ENCODE data around the gene CLINT1. TPM values are rescaled to one million over a fixed set of nuclear protein-coding genes. Genes with fewer than 3 reads are reported as not detected.

CLINT1 gene
- total and polyA plus RNA-seq, 12 donors = 15.1 to 54.7 (median 50.7) TPM

DNA sequence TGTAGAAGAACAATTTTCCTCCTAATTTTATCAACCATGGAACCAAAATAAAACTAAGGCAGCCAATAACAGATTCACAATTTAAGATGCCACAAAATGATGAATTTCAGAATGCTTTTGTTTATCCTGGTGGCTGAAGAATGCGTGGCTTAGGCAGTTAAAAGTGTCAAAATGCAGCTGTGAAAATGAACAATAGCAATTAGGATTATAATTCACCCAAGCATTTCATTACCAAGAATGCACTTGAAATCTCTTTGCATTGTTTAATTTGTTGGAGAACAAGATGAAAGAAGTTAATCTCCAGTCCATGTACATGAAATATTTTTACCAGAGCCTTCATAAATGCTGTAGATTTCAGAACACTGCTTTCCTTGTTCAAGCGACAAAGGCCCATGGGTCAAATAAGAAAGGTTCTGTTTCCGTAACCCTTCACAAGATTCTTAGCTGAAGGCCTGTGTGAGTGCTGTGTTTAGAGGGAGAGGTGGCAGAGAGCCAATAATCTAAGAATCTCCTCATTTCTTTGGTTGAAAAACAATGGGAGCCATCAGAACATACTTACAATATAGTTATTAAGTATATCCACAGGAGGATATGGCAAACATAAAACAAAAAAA lies 39.3 kb downstream of the CLINT1 start:
- intact Hi-C loops (cut with DNase I) = loop anchor here (2.0 to 10.0 kb wide), 15 partner anchors 35 to 1315 kb away; partner anchors contain the start of gene CLINT1 (in 3 of the 10)
- no peaks in the 10 kb centered on the region for H3K27me3 ChIP-seq
- peak in 6 of 8 donors; percentile 30 to 64 (median 54) for ATAC-seq
- no peak overlapping the region for H3K4me3 ChIP-seq
- TF ChIP-seq, protein P1, sequence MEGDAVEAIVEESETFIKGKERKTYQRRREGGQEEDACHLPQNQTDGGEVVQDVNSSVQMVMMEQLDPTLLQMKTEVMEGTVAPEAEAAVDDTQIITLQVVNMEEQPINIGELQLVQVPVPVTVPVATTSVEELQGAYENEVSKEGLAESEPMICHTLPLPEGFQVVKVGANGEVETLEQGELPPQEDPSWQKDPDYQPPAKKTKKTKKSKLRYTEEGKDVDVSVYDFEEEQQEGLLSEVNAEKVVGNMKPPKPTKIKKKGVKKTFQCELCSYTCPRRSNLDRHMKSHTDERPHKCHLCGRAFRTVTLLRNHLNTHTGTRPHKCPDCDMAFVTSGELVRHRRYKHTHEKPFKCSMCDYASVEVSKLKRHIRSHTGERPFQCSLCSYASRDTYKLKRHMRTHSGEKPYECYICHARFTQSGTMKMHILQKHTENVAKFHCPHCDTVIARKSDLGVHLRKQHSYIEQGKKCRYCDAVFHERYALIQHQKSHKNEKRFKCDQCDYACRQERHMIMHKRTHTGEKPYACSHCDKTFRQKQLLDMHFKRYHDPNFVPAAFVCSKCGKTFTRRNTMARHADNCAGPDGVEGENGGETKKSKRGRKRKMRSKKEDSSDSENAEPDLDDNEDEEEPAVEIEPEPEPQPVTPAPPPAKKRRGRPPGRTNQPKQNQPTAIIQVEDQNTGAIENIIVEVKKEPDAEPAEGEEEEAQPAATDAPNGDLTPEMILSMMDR (IDR thresholded peaks at IDR 0.05) = no peak
- peaks cover 0 to 61% (median 45%) of the 10 kb centered on the region in 9 donors for H3K4me1 ChIP-seq
- no peak for DNase-seq
- peaks cover 0 to 22% (median 0%) of the 10 kb centered on the region in 9 donors for H3K36me3 ChIP-seq
- peak overlapping the region in 5 of 10 donors; percentile 6 to 66 (median 28) for H3K27ac ChIP-seq
- 46 to 51% methylated on average over 3 of the region's 3 CpGs for WGBS, 2 donors
- peaks cover 0 to 4% (median 0%) of the 10 kb centered on the region in 11 donors for H3K9me3 ChIP-seq

DNA sequence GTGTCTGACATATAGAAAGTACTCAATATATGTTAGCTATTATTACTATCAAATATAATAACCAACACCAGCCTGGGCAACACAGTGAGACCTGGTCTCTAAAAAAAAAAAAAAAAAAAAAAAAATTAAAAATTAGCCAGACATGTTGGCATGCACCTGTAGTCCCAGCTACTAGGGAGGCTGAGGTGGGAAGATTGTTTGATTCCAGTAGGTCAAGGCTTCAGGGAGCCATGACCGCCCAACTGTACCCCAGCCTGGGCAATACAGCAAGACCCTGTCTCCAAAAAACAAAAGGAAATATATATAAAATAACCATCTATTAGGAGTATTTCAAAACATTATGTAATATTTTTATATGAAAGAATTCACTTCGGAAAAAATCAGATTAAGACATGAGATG lies 40.6 kb downstream of the CLINT1 start:
- DNase-seq (no peak), ATAC-seq (no peak)
- 96 to 97% methylated on average over 2 of the region's 2 CpGs for WGBS, 2 donors
- TF ChIP-seq, protein P1 (IDR thresholded peaks at IDR 0.05) = no peak
- H3K36me3 ChIP-seq = peaks cover 0 to 34% (median 6%) of the 10 kb centered on the region in 9 donors
- no peak overlapping the region for H3K4me3 ChIP-seq
- peak overlapping the region in 1 of 10 donors; percentile 66 for H3K27ac ChIP-seq
- H3K9me3 ChIP-seq = peaks cover 0 to 4% (median 0%) of the 10 kb centered on the region in 11 donors
- peaks cover 0 to 51% (median 42%) of the 10 kb centered on the region in 9 donors for H3K4me1 ChIP-seq
- intact Hi-C loops (cut with DNase I) = loop anchor here in 9 of 10 donors (2.0 to 10.0 kb wide), 7 partner anchors 96 to 1306 kb away; no protein-coding TSS in a partner anchor
- no peaks in the 10 kb centered on the region for H3K27me3 ChIP-seq

DNA sequence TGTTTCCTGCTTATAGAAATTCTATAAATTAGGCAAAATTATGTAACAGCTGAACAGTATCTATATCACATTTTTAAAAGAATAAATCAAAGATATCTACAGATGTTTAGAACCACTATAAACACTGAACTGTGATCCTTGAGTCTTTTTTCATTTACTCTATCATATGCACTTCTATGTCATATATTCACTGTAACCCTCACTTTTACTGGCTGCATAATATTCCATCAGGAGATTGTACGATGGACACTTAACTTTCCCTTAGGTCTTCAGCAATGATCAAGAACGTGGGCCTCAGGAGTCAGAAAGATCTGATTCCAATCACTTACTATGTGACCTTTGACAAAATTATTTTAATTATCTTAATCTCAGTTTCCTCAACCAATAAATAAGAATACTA lies 41.0 kb downstream of the CLINT1 start:
- TF ChIP-seq, protein P1 (IDR thresholded peaks at IDR 0.05) = no peak
- no peak overlapping the region for H3K4me3 ChIP-seq
- H3K27me3 ChIP-seq = no peaks in the 10 kb centered on the region
- H3K4me1 ChIP-seq = peaks cover 0 to 47% (median 39%) of the 10 kb centered on the region in 9 donors
- DNase-seq (no peak), ATAC-seq (no peak)
- H3K9me3 ChIP-seq = peaks cover 0 to 4% (median 0%) of the 10 kb centered on the region in 11 donors
- peaks cover 0 to 39% (median 10%) of the 10 kb centered on the region in 9 donors for H3K36me3 ChIP-seq
- 97 to 99% methylated on average over 2 of the region's 2 CpGs for WGBS, 2 donors
- no peak overlapping the region for H3K27ac ChIP-seq
- intact Hi-C loops (cut with DNase I) = loop anchor here (2.0 to 10.0 kb wide), 10 partner anchors 97 to 1307 kb away; no protein-coding TSS in a partner anchor

DNA sequence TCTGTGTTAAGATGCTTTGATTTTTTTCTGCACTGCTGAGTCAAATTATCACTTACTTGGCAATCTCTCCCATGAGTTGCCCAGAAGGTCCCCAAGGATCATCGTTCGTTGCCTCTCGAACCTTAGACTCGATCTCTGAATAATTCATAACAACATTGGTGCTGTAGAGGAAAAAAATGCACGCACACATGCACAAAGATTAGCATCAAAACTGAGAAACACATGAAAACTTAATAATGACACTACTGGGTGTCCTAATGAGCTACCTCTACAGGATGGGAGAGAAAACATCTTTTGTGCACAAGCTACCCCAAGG lies 41.6 kb downstream of the CLINT1 start:
- peaks cover 0 to 42% (median 33%) of the 10 kb centered on the region in 9 donors for H3K4me1 ChIP-seq
- peaks cover 0 to 4% (median 0%) of the 10 kb centered on the region in 11 donors for H3K9me3 ChIP-seq
- TF ChIP-seq, protein P1 (IDR thresholded peaks at IDR 0.05) = no peak
- no peak overlapping the region for H3K4me3 ChIP-seq
- no peak overlapping the region for H3K27ac ChIP-seq
- 63 to 68% methylated on average over 5 of the region's 5 CpGs for WGBS, 2 donors
- intact Hi-C loops (cut with DNase I) = loop anchor here (2.0 to 10.0 kb wide), 9 partner anchors 100 to 1307 kb away; no protein-coding TSS in a partner anchor
- H3K27me3 ChIP-seq = no peaks in the 10 kb centered on the region
- DNase-seq (no peak), ATAC-seq (no peak)
- H3K36me3 ChIP-seq = peaks cover 0 to 45% (median 13%) of the 10 kb centered on the region in 9 donors

Data from heart right ventricle (tissue), 16 donors.